Dendritic cell treated with granulocyte-macrophage colony-stimulating factor and Interleukin-4, amounts not matched to agents 40 ng/mL and 50 ng/mL, for 4 days (primary cell): Measurements from ENCODE around the gene LONP1.

ENCODE experiments used
- H3K27ac Mint-ChIP-seq: one replicate; pipeline ENCODE4 v1.8.0; 2022; ENCODE audit warnings: mild to moderate bottlenecking, mixed read lengths
- H3K27me3 Mint-ChIP-seq: one replicate; pipeline ENCODE4 v1.8.0; 2022; ENCODE audit warnings: mild to moderate bottlenecking, mixed read lengths
- H3K36me3 Mint-ChIP-seq: one replicate; pipeline ENCODE4 v1.8.0; 2022; ENCODE audit warnings: low read depth, mixed read lengths
- H3K4me1 Mint-ChIP-seq: one replicate; pipeline ENCODE4 v1.8.0; 2022; ENCODE audit warnings: low read depth, mixed read lengths
- H3K4me3 Mint-ChIP-seq: one replicate; pipeline ENCODE4 v1.8.0; 2022; ENCODE audit warnings: mild to moderate bottlenecking, moderate library complexity, mixed read lengths
- H3K9me3 Mint-ChIP-seq: one replicate; pipeline ENCODE4 v1.8.0; 2022; ENCODE audit warnings: mixed read lengths
- intact Hi-C: fragments of 100-400 bp; cut with micrococcal nuclease; formaldehyde crosslinking; loops from one replicate; pipeline ENCODE4 v1.15.0; 2022

Gene LONP1

DNA sequence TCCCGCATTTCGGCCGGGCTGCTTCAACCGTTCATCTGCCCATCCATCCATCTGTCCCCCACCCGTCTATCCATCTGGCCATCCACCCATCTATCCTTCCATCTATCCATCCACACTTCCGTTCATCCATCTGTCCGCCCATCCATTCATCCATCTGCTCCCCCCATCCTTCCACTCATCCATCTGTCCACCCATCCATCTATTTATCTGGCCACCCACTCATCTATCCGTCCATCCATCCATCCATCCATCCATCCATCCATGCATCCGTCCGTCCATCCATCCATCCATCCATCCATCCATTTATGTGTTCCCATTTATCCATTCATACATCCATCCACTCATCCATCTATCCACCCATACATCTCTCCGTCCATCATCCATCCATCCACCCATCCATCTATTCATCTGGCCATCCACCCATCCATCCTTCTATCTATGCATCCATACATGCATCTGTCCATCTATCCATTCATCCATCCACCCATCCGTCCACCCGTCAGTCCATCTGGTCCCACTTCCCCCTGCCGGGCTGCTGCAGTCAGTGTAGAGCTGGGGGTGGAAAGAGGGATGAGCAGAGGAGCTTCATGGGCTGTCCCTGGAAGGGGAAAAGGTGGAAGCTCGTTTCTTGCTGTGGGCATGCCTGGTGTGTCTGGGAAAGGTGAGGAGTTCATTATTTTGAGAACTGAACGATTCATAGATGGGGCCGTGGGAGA, 38.4 kb downstream of the LONP1 start:
- Mint-ChIP-seq H3K9me3 (no peaks in the 10 kb centered on the region), H3K4me1 (peaks cover 28% of the 10 kb centered on the region), H3K27me3 (peaks cover 11% of the 10 kb centered on the region), H3K36me3 (peaks cover 26% of the 10 kb centered on the region), H3K4me3 (peak overlapping the region; percentile 92), H3K27ac (peak overlapping the region; percentile 89)
- intact Hi-C loops = loop anchor here (2.0 kb wide), 1 partner anchor 59 kb away; the partner anchor contains the start of genes SAFB and SAFB2

DNA sequence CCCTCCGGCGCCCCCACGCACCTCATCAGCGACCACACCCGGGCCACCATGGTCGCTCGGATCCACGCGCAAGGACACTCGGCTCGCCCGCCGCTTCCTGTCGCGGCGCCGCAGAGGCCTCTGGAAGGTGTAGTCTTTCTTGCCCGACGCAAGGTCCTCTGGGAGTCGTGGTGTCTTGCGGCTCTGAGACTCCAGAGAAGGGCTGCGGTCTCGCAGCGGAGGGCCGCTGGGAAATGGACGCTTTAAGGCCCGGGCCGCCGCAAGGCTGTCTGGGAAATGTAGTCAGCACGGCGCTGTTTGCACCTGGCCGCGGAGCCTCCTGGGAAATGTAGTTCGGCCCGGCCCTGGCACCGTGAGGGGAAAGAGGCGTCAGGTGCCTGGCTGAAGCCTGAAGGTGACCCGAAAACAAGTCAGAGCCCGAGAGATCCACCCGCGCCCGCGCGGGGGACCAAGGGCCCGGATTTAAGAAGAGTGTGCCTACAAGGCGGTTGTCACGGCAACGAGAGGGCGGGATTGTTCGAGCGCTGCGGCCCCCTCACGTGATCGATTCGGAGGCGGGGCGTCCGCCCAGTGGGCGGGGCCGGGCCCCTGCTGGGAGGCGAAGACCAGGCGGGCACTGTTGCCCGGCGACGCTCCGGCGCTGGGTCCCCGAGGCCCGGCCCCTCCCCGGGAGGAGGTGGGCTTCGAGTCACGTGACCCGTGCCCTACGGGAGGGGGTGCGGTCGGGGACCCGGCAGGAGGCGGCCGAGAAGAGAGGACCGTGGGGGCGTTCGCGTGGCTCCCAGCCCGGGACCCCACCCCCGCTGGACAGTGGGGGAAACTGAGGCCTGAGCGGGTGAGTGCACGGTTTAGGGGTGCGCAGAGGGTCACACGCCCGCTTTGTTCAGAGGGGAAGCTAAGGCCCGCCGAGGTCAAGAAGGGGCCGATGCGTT, 39.2 kb downstream of the LONP1 start, which contains the start of the genes HSD11B1L and MICOS13:
HSD11B1L (plus strand) TSS at position 591 of the 932 bp plus-strand sequence. CDS start 3,806 bp downstream, outside the sequence.
MICOS13 (minus strand) TSS at position 80 of the 932 bp plus-strand sequence; CDS start at position 50, 30 bp downstream.
- intact Hi-C loops = loop anchor here (1.0 to 2.0 kb wide), 2 partner anchors 40 to 58 kb away; partner anchors contain the start of genes CATSPERD, LONP1, SAFB and SAFB2
- Mint-ChIP-seq H3K4me1 (peaks cover 22% of the 10 kb centered on the region), H3K9me3 (no peaks in the 10 kb centered on the region), H3K4me3 (peak within 1 kb of the TSS; percentile 92), H3K27ac (peak within 1 kb of the TSS; percentile 89), H3K36me3 (peaks cover 32% of the 10 kb centered on the region), H3K27me3 (peaks cover 11% of the 10 kb centered on the region)

GRCh38 chr19:5680084-5680436, 39.9 kb downstream of the LONP1 start:
- no peaks in the 10 kb centered on the region for H3K9me3 Mint-ChIP-seq
- H3K4me1 Mint-ChIP-seq = peaks cover 22% of the 10 kb centered on the region
- peak overlapping the region; percentile 92 for H3K4me3 Mint-ChIP-seq
- intact Hi-C loops = loop anchor here (1.0 to 2.0 kb wide), 2 partner anchors 40 to 57 kb away; partner anchors contain the start of genes CATSPERD, LONP1, SAFB and SAFB2
- H3K27ac Mint-ChIP-seq = peak overlapping the region; percentile 89
- peaks cover 11% of the 10 kb centered on the region for H3K27me3 Mint-ChIP-seq
- peaks cover 32% of the 10 kb centered on the region for H3K36me3 Mint-ChIP-seq

- H3K4me1 Mint-ChIP-seq = peaks cover 22% of the 10 kb centered on the region
- peak overlapping the region; percentile 89 for H3K27ac Mint-ChIP-seq
- intact Hi-C loops = loop anchor here (1.0 to 2.0 kb wide), 2 partner anchors 41 to 57 kb away; partner anchors contain the start of genes CATSPERD, LONP1, SAFB and SAFB2
- H3K4me3 Mint-ChIP-seq = peak overlapping the region; percentile 92
- H3K36me3 Mint-ChIP-seq = peaks cover 32% of the 10 kb centered on the region
- H3K9me3 Mint-ChIP-seq = no peaks in the 10 kb centered on the region
- H3K27me3 Mint-ChIP-seq = peaks cover 11% of the 10 kb centered on the region
Measured at GRCh38 chr19:5679289-5680083, 40.5 kb downstream of the LONP1 start.

GRCh38 chr19:5678071-5678718, 41.8 kb downstream of the LONP1 start:
- intact Hi-C loops = no loop called here
- no peak overlapping the region for H3K27ac Mint-ChIP-seq
- no peak overlapping the region for H3K4me3 Mint-ChIP-seq

GRCh38 chr19:5677580-5677979, 42.4 kb downstream of the LONP1 start:
- H3K36me3 Mint-ChIP-seq = peaks cover 48% of the 10 kb centered on the region
- peaks cover 22% of the 10 kb centered on the region for H3K4me1 Mint-ChIP-seq
- intact Hi-C loops = no loop called here
- H3K27ac Mint-ChIP-seq = no peak overlapping the region
- no peak overlapping the region for H3K4me3 Mint-ChIP-seq
- peaks cover 11% of the 10 kb centered on the region for H3K27me3 Mint-ChIP-seq
- no peaks in the 10 kb centered on the region for H3K9me3 Mint-ChIP-seq

More at GRCh38 chr19:5678071-5678718, 41.8 kb downstream of the LONP1 start:
- Mint-ChIP-seq H3K27me3 (peaks cover 11% of the 10 kb centered on the region), H3K4me1 (peaks cover 22% of the 10 kb centered on the region), H3K9me3 (no peaks in the 10 kb centered on the region), H3K36me3 (peaks cover 42% of the 10 kb centered on the region)

- intact Hi-C loops = no loop called here
- Mint-ChIP-seq H3K27ac (no peak overlapping the region), H3K36me3 (peaks cover 48% of the 10 kb centered on the region), H3K9me3 (no peaks in the 10 kb centered on the region), H3K4me1 (peaks cover 22% of the 10 kb centered on the region), H3K4me3 (no peak overlapping the region), H3K27me3 (peaks cover 8% of the 10 kb centered on the region)
Measured at GRCh38 chr19:5677136-5677535, 42.8 kb downstream of the LONP1 start.

- Mint-ChIP-seq H3K4me1 (peaks cover 18% of the 10 kb centered on the region), H3K27me3 (peaks cover 6% of the 10 kb centered on the region), H3K4me3 (no peak overlapping the region), H3K27ac (no peak overlapping the region), H3K36me3 (peaks cover 52% of the 10 kb centered on the region), H3K9me3 (no peaks in the 10 kb centered on the region)
- intact Hi-C loops = no loop called here
Measured at GRCh38 chr19:5676772-5677105, 43.2 kb downstream of the LONP1 start.

- H3K4me1 Mint-ChIP-seq = peaks cover 13% of the 10 kb centered on the region
- no peak overlapping the region for H3K27ac Mint-ChIP-seq
- intact Hi-C loops = no loop called here
- H3K36me3 Mint-ChIP-seq = peaks cover 57% of the 10 kb centered on the region
- H3K4me3 Mint-ChIP-seq = no peak overlapping the region
- H3K9me3 Mint-ChIP-seq = no peaks in the 10 kb centered on the region
- peaks cover under 1% of the 10 kb centered on the region for H3K27me3 Mint-ChIP-seq
Measured at GRCh38 chr19:5676105-5676771, 43.7 kb downstream of the LONP1 start.

DNA sequence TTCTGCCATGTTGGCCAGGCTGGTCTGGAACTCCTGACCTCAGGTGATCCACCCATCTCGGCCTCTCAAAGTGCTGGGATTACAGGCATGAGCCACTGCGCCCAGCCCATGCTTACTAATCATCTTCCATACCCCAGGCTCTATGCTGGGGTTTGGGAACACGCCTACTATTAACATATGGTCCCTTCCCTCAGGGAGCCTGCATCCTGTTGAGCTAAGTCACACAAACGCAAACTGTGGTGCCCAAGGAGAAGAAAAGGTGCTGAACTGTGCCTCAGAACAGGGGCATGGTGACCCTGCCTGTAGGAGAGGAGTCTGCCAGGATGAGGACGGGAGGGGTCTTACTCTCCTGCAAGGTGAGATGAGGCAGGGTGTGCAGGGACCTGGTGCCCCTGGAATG, 45.2 kb downstream of the LONP1 start:
- no peaks in the 10 kb centered on the region for H3K27me3 Mint-ChIP-seq
- intact Hi-C loops = no loop called here
- peaks cover 9% of the 10 kb centered on the region for H3K4me1 Mint-ChIP-seq
- H3K4me3 Mint-ChIP-seq = no peak overlapping the region
- H3K36me3 Mint-ChIP-seq = peaks cover 61% of the 10 kb centered on the region
- H3K9me3 Mint-ChIP-seq = no peaks in the 10 kb centered on the region
- no peak overlapping the region for H3K27ac Mint-ChIP-seq

- Mint-ChIP-seq H3K27me3 (no peaks in the 10 kb centered on the region), H3K27ac (no peak overlapping the region), H3K36me3 (peaks cover 70% of the 10 kb centered on the region), H3K9me3 (no peaks in the 10 kb centered on the region), H3K4me3 (no peak overlapping the region), H3K4me1 (no peaks in the 10 kb centered on the region)
- intact Hi-C loops = no loop called here
Measured at GRCh38 chr19:5673752-5674151, 46.2 kb downstream of the LONP1 start.

GRCh38 chr19:5672708-5673459, 47.1 kb downstream of the LONP1 start:
- no peak overlapping the region for H3K4me3 Mint-ChIP-seq
- no peaks in the 10 kb centered on the region for H3K27me3 Mint-ChIP-seq
- H3K36me3 Mint-ChIP-seq = peaks cover 74% of the 10 kb centered on the region
- H3K4me1 Mint-ChIP-seq = no peaks in the 10 kb centered on the region
- intact Hi-C loops = no loop called here
- no peaks in the 10 kb centered on the region for H3K9me3 Mint-ChIP-seq
- H3K27ac Mint-ChIP-seq = no peak overlapping the region
